ENCODE measurements around the gene PCDHA3. TPM values are rescaled to one million over a fixed set of nuclear protein-coding genes. Genes with fewer than 3 reads are reported as not detected.
A peak's percentile ranks its signal among the peaks of the same experiment; 100 is the strongest.
"Not testable (repeated sequence)": the region's sequence is repeated elsewhere in the genome, so short reads cannot be mapped to it uniquely, and the experiment has no call there.

Gene PCDHA3
- polyA plus RNA-seq, 1 experiment = 0.27 TPM

GRCh38 chr5:140796718-140797095, 4.2 kb upstream of the PCDHA3 start:
- CTCF ChIA-PET = no interaction called here
- POLR2A ChIA-PET = no interaction called here
- H3K4me3 ChIP-seq (ENCODE audit: low read depth, low read length) = no peak overlapping the region
- no peaks in the 10 kb centered on the region for H3K27me3 ChIP-seq (ENCODE audit: control insufficient read depth, insufficient read depth, low read length)
- TF ChIP-seq, protein P1, sequence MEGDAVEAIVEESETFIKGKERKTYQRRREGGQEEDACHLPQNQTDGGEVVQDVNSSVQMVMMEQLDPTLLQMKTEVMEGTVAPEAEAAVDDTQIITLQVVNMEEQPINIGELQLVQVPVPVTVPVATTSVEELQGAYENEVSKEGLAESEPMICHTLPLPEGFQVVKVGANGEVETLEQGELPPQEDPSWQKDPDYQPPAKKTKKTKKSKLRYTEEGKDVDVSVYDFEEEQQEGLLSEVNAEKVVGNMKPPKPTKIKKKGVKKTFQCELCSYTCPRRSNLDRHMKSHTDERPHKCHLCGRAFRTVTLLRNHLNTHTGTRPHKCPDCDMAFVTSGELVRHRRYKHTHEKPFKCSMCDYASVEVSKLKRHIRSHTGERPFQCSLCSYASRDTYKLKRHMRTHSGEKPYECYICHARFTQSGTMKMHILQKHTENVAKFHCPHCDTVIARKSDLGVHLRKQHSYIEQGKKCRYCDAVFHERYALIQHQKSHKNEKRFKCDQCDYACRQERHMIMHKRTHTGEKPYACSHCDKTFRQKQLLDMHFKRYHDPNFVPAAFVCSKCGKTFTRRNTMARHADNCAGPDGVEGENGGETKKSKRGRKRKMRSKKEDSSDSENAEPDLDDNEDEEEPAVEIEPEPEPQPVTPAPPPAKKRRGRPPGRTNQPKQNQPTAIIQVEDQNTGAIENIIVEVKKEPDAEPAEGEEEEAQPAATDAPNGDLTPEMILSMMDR (IDR thresholded peaks at IDR 0.05; ENCODE audit: low read depth, low read length) = no peak
- peaks cover 25% of the 10 kb centered on the region for H3K9me3 ChIP-seq (ENCODE audit: control insufficient read depth, insufficient read depth, low read length)
- H3K27ac ChIP-seq (ENCODE audit: low read depth, low read length) = no peak overlapping the region
- DNase-seq (ENCODE audit: low read depth, low spot score) = no peak

DNA sequence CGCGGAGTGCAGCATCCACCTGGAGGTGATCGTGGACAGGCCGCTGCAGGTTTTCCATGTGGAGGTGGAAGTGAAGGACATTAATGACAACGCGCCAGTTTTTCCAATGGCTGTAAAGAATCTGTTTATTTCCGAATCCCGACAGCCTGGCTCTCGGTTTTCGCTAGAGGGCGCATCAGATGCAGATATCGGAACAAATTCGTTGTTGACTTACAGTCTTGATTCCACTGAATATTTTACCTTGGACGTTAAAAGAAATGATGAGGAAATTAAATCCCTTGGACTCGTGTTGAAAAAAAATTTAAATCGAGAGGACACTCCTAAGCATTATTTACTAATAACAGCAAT, 611 bp downstream of the PCDHA3 start:
- TF ChIP-seq, protein P1 (IDR thresholded peaks at IDR 0.05; ENCODE audit: low read depth, low read length) = 0 out of 2 replicates have a peak, but pooled peaks have one; percentile 15
- Histone ChIP-seq H3K27ac (ENCODE audit: low read depth, low read length) (no peak overlapping the region), H3K4me3 (ENCODE audit: low read depth, low read length) (no peak overlapping the region), H3K27me3 (ENCODE audit: control insufficient read depth, insufficient read depth, low read length) (no peaks in the 10 kb centered on the region), H3K9me3 (ENCODE audit: control insufficient read depth, insufficient read depth, low read length) (peaks cover 30% of the 10 kb centered on the region)
- CTCF ChIA-PET = no interaction called here
- POLR2A ChIA-PET = no interaction called here
- DNase-seq (ENCODE audit: low read depth, low spot score) = no peak

- H3K27me3 ChIP-seq (ENCODE audit: control insufficient read depth, insufficient read depth, low read length); H3K27ac ChIP-seq (ENCODE audit: low read depth, low read length); H3K4me3 ChIP-seq (ENCODE audit: low read depth, low read length); POLR2A ChIA-PET; CTCF ChIA-PET; DNase-seq (ENCODE audit: low read depth, low spot score): not testable (repeated sequence)
- peaks cover 29% of the 10 kb centered on the region for H3K9me3 ChIP-seq (ENCODE audit: control insufficient read depth, insufficient read depth, low read length)
Measured at GRCh38 chr5:140802381-140802780, 1.5 kb downstream of the PCDHA3 start.

DNA sequence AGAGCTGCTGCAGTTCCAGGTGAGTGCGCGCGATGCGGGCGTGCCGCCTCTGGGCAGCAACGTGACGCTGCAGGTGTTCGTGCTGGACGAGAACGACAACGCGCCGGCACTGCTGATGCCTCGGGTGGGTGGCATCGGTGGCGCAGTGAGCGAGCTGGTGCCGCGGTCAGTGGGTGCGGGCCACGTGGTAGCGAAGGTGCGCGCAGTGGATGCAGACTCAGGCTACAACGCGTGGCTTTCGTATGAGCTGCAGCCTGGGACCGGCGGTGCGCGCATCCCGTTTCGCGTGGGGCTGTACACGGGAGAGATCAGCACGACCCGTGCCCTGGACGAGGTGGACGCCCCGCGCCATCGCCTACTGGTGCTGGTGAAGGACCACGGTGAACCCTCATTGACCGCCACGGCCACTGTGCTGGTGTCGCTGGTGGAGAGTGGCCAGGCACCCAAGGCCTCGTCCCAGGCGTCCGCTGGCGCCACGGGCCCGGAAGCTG, 2.0 kb downstream of the PCDHA3 start:
- Histone ChIP-seq H3K9me3 (ENCODE audit: control insufficient read depth, insufficient read depth, low read length) (peaks cover 33% of the 10 kb centered on the region), H3K27me3 (ENCODE audit: control insufficient read depth, insufficient read depth, low read length) (no peaks in the 10 kb centered on the region), H3K27ac (ENCODE audit: low read depth, low read length) (no peak overlapping the region), H3K4me3 (ENCODE audit: low read depth, low read length) (no peak overlapping the region)
- POLR2A ChIA-PET = no interaction called here
- CTCF ChIA-PET = no interaction called here
- no peak for DNase-seq (ENCODE audit: low read depth, low spot score)
- TF ChIP-seq, protein P1 (IDR thresholded peaks at IDR 0.05; ENCODE audit: low read depth, low read length) = no peak

DNA sequence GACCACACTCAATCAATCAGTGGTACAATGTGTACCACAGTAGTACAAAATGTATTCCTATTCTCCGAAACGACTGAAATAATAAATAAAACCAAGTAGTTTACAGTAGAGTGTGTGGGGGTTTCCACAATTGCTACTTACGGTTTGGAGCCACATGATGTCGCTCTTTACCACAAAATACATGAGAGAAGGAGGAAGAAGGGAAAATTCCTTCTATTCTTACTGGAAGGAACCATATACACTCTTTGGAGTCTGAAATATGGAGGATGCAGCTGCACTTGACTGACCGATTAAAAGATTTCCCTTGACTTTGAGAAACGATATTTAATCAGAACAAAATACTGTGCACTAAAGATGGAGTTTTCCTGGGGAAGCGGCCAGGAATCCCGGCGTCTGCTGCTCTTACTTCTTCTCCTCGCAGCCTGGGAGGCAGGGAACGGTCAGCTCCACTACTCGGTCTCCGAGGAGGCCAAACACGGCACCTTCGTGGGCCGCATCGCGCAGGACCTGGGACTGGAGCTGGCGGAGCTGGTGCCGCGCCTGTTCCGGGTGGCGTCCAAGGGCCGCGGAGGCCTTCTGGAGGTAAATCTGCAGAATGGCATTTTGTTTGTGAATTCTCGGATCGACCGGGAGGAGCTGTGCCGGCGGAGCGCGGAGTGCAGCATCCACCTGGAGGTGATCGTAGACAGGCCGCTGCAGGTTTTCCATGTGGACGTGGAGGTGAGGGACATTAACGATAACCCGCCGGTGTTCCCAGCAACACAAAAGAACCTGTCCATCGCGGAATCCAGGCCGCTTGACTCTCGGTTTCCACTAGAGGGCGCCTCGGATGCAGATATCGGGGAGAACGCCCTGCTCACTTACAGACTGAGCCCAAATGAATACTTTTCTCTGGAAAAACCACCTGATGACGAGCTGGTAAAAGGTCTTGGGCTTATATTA, 6.2 kb downstream of the PCDHA3 start, which contains the start of gene PCDHA4:
TSS of gene PCDHA4 (plus strand) at position 235 of the 942 bp plus-strand sequence.
- POLR2A ChIA-PET = no interaction called here
- no peak for DNase-seq (ENCODE audit: low read depth, low spot score)
- Histone ChIP-seq H3K4me3 (ENCODE audit: low read depth, low read length) (no peak within 1 kb of the TSS), H3K27me3 (ENCODE audit: control insufficient read depth, insufficient read depth, low read length) (no peaks in the 10 kb centered on the region), H3K9me3 (ENCODE audit: control insufficient read depth, insufficient read depth, low read length) (peaks cover 36% of the 10 kb centered on the region), H3K27ac (ENCODE audit: low read depth, low read length) (no peak within 1 kb of the TSS)
- TF ChIP-seq, protein P1 (IDR thresholded peaks at IDR 0.05; ENCODE audit: low read depth, low read length) = 0 out of 2 replicates have a peak, but pooled peaks have one; percentile 13
- CTCF ChIA-PET = no interaction called here

GRCh38 chr5:140808241-140808888, 7.5 kb downstream of the PCDHA3 start:
- H3K27ac ChIP-seq (ENCODE audit: low read depth, low read length); CTCF ChIA-PET; H3K4me3 ChIP-seq (ENCODE audit: low read depth, low read length); POLR2A ChIA-PET; H3K27me3 ChIP-seq (ENCODE audit: control insufficient read depth, insufficient read depth, low read length); DNase-seq (ENCODE audit: low read depth, low spot score): not testable (repeated sequence)
- peaks cover 24% of the 10 kb centered on the region for H3K9me3 ChIP-seq (ENCODE audit: control insufficient read depth, insufficient read depth, low read length)
